A549 (cell line): Measurements from ENCODE around the gene ATP1B4.

Experiments
- BHLHE40 ChIP-seq: IDR thresholded peaks from 2 replicates; pipeline ENCODE4 v1.6.1; 2012; ENCODE audit warnings: low read depth, low read length, inconsistent platforms
- FOXS1 ChIP-seq: fragments of 250-450 bp; sonication (Bioruptor Pico); IDR thresholded peaks from 2 replicates; pipeline ENCODE4 v1.5.0; 2020; ENCODE audit warnings: mild to moderate bottlenecking, moderate library complexity
- POLR2A ChIP-seq: IDR thresholded peaks from 2 replicates; pipeline ENCODE4 v1.6.1; 2012; ENCODE audit warnings: mild to moderate bottlenecking, low read length
- RCOR1 ChIP-seq: fragments of 150-350 bp; IDR thresholded peaks from 2 replicates; pipeline ENCODE4 v1.6.1; 2014; ENCODE audit warnings: antibody characterized with exemption, low read length, low read depth
- SMC3 ChIP-seq: fragments of >200 bp; sonication (Bioruptor Twin); formaldehyde crosslinking; IDR thresholded peaks from 3 replicates; pipeline ENCODE4 v1.6.1; 2018; ENCODE audit warnings: inconsistent platforms
- TF ChIP-seq, protein P1 (sequence below): fragments of >200 bp; sonication (Bioruptor Twin); formaldehyde crosslinking; IDR thresholded peaks from 3 replicates; pipeline ENCODE4 v1.5.1; 2016
- TF ChIP-seq, protein P2 (sequence below): IDR thresholded peaks from 2 replicates; pipeline ENCODE4 v1.6.1; 2012
- TF ChIP-seq, protein P3 (sequence below): fragments of 150-350 bp; IDR thresholded peaks from 2 replicates; pipeline ENCODE4 v1.6.1; 2014; ENCODE audit warnings: low read depth, mild to moderate bottlenecking, low read length
- TF ChIP-seq, protein P4 (sequence below): fragments of 200-600 bp; sonication (generic); IDR thresholded peaks from 2 replicates; pipeline ENCODE4 v1.6.1; 2016; ENCODE audit warnings: antibody characterized with exemption, mild to moderate bottlenecking, moderate library complexity

DNA sequence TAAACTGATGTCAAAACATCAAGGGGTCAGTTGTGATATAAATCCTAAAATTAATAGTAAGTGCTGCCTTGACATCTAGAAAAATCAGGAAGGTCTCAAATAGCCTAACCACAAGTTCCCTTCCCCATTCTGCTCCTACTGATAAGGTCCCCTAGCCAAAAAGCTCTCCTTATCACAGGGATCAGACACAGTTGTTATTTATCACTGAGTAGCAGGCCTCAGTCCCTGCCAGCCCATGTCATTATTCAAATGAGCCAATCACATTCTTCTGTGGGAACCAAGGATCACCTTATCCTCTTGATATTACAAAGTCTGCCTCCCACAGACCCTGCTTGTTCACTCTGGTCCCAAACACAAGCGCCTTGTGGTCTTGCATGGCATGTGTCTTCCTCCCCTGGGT lies 27.3 kb upstream of the ATP1B4 start:
- TF ChIP-seq, protein P1, sequence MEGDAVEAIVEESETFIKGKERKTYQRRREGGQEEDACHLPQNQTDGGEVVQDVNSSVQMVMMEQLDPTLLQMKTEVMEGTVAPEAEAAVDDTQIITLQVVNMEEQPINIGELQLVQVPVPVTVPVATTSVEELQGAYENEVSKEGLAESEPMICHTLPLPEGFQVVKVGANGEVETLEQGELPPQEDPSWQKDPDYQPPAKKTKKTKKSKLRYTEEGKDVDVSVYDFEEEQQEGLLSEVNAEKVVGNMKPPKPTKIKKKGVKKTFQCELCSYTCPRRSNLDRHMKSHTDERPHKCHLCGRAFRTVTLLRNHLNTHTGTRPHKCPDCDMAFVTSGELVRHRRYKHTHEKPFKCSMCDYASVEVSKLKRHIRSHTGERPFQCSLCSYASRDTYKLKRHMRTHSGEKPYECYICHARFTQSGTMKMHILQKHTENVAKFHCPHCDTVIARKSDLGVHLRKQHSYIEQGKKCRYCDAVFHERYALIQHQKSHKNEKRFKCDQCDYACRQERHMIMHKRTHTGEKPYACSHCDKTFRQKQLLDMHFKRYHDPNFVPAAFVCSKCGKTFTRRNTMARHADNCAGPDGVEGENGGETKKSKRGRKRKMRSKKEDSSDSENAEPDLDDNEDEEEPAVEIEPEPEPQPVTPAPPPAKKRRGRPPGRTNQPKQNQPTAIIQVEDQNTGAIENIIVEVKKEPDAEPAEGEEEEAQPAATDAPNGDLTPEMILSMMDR, result no peak
- TF ChIP-seq, protein P2, sequence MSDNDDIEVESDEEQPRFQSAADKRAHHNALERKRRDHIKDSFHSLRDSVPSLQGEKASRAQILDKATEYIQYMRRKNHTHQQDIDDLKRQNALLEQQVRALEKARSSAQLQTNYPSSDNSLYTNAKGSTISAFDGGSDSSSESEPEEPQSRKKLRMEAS, result no peak
- TF ChIP-seq POLR2A (no peak), BHLHE40 (no peak), RCOR1 (no peak), FOXS1 (CRISPR knock-in tag) (no peak), SMC3 (no peak)
- TF ChIP-seq, protein P3, sequence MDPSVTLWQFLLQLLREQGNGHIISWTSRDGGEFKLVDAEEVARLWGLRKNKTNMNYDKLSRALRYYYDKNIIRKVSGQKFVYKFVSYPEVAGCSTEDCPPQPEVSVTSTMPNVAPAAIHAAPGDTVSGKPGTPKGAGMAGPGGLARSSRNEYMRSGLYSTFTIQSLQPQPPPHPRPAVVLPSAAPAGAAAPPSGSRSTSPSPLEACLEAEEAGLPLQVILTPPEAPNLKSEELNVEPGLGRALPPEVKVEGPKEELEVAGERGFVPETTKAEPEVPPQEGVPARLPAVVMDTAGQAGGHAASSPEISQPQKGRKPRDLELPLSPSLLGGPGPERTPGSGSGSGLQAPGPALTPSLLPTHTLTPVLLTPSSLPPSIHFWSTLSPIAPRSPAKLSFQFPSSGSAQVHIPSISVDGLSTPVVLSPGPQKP, result no peak
- TF ChIP-seq, protein P4, sequence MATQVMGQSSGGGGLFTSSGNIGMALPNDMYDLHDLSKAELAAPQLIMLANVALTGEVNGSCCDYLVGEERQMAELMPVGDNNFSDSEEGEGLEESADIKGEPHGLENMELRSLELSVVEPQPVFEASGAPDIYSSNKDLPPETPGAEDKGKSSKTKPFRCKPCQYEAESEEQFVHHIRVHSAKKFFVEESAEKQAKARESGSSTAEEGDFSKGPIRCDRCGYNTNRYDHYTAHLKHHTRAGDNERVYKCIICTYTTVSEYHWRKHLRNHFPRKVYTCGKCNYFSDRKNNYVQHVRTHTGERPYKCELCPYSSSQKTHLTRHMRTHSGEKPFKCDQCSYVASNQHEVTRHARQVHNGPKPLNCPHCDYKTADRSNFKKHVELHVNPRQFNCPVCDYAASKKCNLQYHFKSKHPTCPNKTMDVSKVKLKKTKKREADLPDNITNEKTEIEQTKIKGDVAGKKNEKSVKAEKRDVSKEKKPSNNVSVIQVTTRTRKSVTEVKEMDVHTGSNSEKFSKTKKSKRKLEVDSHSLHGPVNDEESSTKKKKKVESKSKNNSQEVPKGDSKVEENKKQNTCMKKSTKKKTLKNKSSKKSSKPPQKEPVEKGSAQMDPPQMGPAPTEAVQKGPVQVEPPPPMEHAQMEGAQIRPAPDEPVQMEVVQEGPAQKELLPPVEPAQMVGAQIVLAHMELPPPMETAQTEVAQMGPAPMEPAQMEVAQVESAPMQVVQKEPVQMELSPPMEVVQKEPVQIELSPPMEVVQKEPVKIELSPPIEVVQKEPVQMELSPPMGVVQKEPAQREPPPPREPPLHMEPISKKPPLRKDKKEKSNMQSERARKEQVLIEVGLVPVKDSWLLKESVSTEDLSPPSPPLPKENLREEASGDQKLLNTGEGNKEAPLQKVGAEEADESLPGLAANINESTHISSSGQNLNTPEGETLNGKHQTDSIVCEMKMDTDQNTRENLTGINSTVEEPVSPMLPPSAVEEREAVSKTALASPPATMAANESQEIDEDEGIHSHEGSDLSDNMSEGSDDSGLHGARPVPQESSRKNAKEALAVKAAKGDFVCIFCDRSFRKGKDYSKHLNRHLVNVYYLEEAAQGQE, result no peak
